HG02852 (cell line): ENCODE measurements around the gene FAM236B.
"Not testable (repeated sequence)": the region's sequence is repeated elsewhere in the genome, so short reads cannot be mapped to it uniquely, and the experiment has no call there.

ENCODE experiments used
- ATAC-seq: cut with Tn5 transposase; IDR thresholded peaks from one replicate; pipeline ENCODE4 v1.9.1; 2021; ENCODE audit warnings: mild to moderate bottlenecking, moderate library complexity; ENCODE audit not compliant: unreplicated experiment

FAM236B gene

GRCh38 chrX:72782560-72782959 is at the start of gene FAM236B:
Gene FAM236B, minus strand, starts transcription at chrX:72782660. Its CDS starts 100 bp downstream, at chrX:72782560.
- not testable (repeated sequence) for ATAC-seq

DNA sequence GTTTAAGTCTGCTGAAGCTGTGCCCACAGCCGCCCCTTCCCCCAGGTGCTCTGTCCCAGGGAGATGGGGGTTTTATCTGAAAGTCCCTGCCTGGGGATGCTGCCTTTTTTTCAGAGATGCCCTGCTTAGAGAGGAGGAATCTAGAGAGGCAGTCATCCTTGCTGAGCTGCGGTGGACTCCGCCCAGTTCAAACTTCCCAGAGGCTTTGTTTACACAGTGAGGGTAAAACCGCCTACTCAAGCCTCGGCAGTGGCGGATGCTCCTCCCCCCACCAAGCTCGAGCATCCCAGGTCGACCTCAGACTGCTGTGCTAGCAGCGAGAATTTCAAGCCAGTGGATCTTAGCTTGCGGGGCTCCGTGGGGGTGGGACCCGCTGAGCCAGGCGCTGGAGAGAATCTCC is 48.2 kb upstream of the FAM236B start:
- not testable (repeated sequence) for ATAC-seq

DNA sequence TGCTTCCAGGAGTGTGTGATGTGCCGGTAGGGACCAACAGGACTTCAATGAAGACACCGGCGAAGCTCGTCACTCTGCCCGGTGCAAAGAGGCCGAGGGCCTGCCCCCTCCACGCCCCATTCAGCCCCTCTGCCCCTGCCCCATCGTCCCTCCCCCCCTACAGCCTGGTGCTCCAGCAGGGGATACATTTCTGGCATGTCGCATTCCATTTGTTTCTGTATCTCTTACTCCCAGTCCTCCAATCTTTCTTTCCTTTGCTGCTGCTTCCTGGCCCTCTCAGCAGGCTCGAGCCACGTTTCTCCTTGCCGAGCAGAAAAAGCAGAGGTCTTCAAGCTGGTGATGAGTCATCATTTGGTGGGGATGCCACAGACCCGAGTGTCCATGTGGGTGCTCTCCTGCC is 25.6 kb upstream of the FAM236B start, which contains the start of gene FAM236D:
TSS of gene FAM236D (minus strand) at position 101 of the 400 bp plus-strand sequence. CDS start at position 1, 100 bp downstream.
- ATAC-seq, result not testable (repeated sequence)

DNA sequence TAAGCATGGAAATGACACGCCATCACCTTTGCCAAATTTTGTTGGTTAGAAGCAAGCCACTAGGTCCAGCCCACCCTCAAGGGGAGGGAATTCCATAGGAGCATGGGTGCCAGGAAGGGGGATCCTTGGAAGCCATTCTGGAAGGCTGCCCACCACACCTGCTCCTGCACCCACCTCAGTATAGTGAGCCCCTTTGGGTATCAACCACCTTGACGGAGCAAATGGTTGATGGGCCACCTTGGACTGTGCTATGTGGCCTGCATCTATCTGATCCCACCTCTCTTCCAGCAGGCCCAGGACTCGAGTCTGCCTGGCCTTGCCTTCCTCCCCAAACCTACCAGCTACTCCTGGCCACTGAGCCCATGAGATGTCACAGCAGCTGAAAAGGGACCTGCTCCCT is 7.9 kb upstream of the FAM236B start:
- not testable (repeated sequence) for ATAC-seq

DNA sequence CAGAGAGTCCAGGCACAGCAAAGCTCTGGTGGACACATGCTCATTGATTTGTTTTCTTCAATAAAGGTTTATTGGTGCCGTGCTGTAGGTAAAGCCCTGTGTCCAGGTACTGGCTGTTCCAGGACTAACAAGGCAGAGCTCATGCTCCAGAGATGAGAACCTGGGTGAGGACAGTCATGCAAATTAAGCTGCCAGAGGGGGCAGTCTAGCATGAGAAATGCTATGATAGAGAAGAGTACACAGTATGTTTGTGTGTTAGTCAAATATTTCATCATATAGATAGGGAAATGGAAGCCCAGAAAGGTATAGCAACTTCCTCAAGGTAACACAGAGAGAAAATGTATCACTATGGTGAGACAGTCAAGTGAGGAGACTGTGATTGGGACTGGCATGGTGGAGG is 5.7 kb upstream of the FAM236B start:
- not testable (repeated sequence) for ATAC-seq

DNA sequence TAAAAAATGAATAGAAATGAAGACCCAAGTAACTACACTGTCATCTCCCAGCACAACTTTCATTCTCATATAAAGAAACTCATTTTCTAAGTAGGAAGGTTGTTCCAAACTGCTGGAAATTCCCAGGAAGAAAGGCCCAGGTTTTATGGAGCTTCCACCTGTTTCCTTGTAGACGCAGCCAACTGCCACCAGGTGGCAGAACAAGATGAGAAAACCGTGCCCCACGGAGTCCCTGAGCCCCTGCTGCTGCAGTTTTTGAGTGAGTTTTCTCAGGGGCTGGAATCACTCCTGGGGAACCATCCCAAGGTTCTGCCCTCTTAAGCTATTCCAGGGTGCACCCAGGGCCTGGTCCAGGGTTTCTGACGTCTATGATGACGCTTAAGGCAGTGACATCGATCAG is 1.5 kb upstream of the FAM236B start:
- not testable (repeated sequence) for ATAC-seq

DNA sequence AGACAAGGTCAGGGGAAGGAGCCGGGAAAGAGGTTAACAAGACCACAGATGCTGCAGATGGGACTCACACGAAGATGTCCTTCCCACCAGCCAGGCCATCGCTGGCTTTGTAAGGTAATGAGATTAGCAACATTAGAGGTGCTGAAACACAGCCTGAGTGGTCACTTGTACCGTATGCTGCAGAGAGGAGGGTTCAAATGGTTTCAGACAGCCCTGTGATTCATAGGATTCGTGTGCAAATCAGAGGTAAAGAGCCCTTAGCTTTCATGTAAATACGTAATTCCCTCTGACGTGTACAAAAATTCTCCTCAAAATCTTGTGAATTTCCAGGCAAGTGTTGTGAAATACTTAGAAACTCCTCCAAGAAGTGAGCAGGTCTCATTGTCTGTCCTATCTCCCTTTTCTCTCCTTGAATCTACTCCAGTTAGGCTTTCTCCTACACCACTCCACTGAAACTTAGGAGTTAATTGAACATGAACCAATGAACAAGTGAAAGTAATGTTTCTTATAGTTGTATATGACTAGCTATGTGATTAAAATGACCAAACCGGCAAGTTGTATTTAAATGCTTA is 991 bp upstream of the FAM236B start:
- not testable (repeated sequence) for ATAC-seq

DNA sequence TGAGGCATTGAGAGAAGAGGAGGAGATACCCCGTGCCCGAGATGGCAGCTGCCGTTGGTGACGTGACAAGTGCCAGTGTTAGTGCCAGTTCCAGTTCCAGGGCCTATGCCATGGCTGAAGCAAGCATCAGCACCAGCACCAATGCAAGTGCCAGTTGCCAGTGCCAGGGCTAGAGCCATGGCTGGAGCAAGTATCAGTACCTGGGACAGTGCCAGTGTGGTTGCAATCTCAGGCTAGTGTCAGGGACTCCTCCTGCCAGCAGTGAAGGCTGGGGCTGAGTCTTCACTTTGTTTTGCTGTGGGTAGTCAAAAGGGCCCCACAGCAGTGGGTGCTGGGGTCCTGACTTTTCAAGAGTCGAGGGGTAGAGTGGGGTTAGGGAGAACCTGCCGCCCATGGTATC is 4.3 kb downstream of the FAM236B start:
- ATAC-seq, result not testable (repeated sequence)

DNA sequence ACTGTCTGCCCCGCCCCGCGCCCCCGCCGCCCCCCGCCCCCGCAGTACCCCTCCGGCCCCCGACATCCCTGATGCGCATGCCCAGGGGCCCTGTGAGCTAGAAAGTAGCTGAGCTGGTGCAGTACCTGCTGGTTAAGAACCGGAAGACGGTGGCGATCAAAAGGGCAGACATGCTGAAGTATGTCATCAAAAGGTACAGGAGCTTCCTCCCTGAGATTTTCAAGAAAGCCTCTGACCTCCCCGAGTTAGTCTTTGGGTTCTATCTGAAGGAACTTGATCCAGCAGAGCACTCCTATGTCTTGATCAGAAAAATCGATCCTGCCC is 5.0 kb downstream of the FAM236B start:
- ATAC-seq, result peak; percentile 51

- ATAC-seq, result peak; percentile 80
Observed at GRCh38 chrX:72776653-72777466, 5.6 kb downstream of the FAM236B start, which contains the start of gene DMRTC1B. Gene DMRTC1B, plus strand, starts transcription at chrX:72776890. Its CDS starts 68,246 bp downstream, at chrX:72845136.

DNA sequence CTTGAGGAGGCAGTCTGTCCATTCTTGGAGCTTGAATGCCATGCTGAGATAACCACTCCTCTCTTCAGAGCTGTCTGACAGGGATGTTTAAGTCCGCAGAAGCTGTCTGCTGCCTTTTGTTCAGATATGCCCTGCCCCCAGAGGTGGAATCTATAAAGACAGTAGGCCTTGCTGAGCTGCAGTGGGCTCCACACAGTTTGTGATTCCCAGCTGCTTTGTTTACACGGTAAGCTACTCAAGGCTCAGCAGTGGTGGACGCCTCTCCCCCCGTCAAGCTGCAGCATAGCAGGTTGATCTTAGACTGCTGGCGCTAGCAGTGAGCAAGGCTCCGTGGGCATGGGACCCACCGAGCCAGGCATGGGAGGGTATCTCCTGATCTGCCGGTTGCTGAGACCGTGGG is 22.0 kb downstream of the FAM236B start:
- not testable (repeated sequence) for ATAC-seq

DNA sequence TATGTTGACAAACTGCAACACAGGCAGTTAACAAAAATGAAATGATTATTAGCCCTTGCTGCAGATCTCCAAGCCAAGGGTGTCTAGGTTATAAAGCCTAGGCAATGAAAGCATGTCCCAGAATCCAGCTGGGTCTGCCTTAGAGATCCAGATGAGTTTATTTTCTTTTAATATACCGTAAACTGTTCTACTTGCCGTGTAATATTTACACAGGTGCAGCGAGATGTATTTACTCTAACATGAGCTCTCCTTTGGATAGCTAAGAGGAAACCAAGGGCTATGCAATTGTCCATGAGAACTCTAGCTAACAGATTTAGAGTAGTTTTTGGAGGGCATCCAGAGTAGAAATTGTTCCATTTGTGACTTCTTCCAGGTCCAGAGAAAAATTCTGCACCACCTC is 33.9 kb downstream of the FAM236B start:
- not testable (repeated sequence) for ATAC-seq

GRCh38 chrX:72745546-72745945 is 36.9 kb downstream of the FAM236B start:
- not testable (repeated sequence) for ATAC-seq

DNA sequence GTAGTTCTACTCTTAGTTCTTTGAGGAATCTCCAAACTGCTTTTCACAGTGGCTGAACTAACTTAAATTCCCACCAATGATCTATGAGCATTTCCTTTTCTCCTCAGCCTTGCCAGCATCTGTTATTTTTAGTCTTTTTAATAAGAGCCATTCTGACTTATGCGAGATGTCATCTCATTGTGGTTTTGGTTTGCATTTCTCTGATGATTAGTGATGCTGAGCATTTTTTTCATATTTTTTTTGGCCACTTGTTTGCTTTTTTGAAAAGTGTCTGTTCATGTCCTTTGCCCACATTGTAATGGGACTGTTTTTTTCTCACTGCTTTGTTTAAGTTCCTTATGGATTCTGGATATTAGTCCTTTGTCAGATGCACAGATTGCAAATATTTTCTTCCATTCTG is 46.9 kb downstream of the FAM236B start:
- ATAC-seq, result no peak

- not testable (repeated sequence) for ATAC-seq
Observed at GRCh38 chrX:72733636-72734035, 48.8 kb downstream of the FAM236B start.
